Measurements from ENCODE around the gene VAV3. TPM values are rescaled to one million over a fixed set of nuclear protein-coding genes. Genes with fewer than 3 reads are reported as not detected.

VAV3 gene
- total RNA-seq, 1 donor from 2014 or later: 25.8 TPM

- no peak for TF ChIP-seq CTCF (IDR thresholded peaks at IDR 0.05; ENCODE audit: partially characterized antibody, unreplicated experiment)
- Mint-ChIP-seq H3K27ac (ENCODE audit: unreplicated experiment) (no peak overlapping the region), H3K9me3 (ENCODE audit: unreplicated experiment) (peaks cover 2% of the 10 kb centered on the region), H3K27me3 (ENCODE audit: unreplicated experiment) (no peaks in the 10 kb centered on the region), H3K4me3 (ENCODE audit: unreplicated experiment) (no peak overlapping the region), H3K36me3 (ENCODE audit: unreplicated experiment) (no peaks in the 10 kb centered on the region), H3K4me1 (ENCODE audit: low read depth, unreplicated experiment) (peaks cover 14% of the 10 kb centered on the region)
- DNase-seq: no peak
Measured at GRCh38 chr1:108000184-108000583, 35.2 kb upstream of the VAV3 start.

GRCh38 chr1:107997866-107998265 lies 32.9 kb upstream of the VAV3 start:
- Mint-ChIP-seq H3K27ac (ENCODE audit: unreplicated experiment) (no peak overlapping the region), H3K4me3 (ENCODE audit: unreplicated experiment) (no peak overlapping the region), H3K27me3 (ENCODE audit: unreplicated experiment) (no peaks in the 10 kb centered on the region), H3K4me1 (ENCODE audit: low read depth, unreplicated experiment) (peaks cover 6% of the 10 kb centered on the region), H3K9me3 (ENCODE audit: unreplicated experiment) (no peaks in the 10 kb centered on the region), H3K36me3 (ENCODE audit: unreplicated experiment) (no peaks in the 10 kb centered on the region)
- no peak for TF ChIP-seq CTCF (IDR thresholded peaks at IDR 0.05; ENCODE audit: partially characterized antibody, unreplicated experiment)
- DNase-seq: no peak

- Mint-ChIP-seq H3K4me1 (ENCODE audit: low read depth, unreplicated experiment) (no peaks in the 10 kb centered on the region), H3K36me3 (ENCODE audit: unreplicated experiment) (no peaks in the 10 kb centered on the region), H3K27ac (ENCODE audit: unreplicated experiment) (no peak overlapping the region), H3K4me3 (ENCODE audit: unreplicated experiment) (no peak overlapping the region), H3K9me3 (ENCODE audit: unreplicated experiment) (no peaks in the 10 kb centered on the region), H3K27me3 (ENCODE audit: unreplicated experiment) (peaks cover 3% of the 10 kb centered on the region)
- no peak for DNase-seq
- TF ChIP-seq CTCF (IDR thresholded peaks at IDR 0.05; ENCODE audit: partially characterized antibody, unreplicated experiment): no peak
Measured at GRCh38 chr1:107993920-107994319, 28.9 kb upstream of the VAV3 start.

GRCh38 chr1:107992347-107992746 lies 27.4 kb upstream of the VAV3 start:
- no peaks in the 10 kb centered on the region for H3K9me3 Mint-ChIP-seq (ENCODE audit: unreplicated experiment)
- TF ChIP-seq CTCF (IDR thresholded peaks at IDR 0.05; ENCODE audit: partially characterized antibody, unreplicated experiment): no peak
- H3K36me3 Mint-ChIP-seq (ENCODE audit: unreplicated experiment): no peaks in the 10 kb centered on the region
- DNase-seq: no peak
- H3K4me1 Mint-ChIP-seq (ENCODE audit: low read depth, unreplicated experiment): no peaks in the 10 kb centered on the region
- H3K4me3 Mint-ChIP-seq (ENCODE audit: unreplicated experiment): no peak overlapping the region
- H3K27ac Mint-ChIP-seq (ENCODE audit: unreplicated experiment): no peak overlapping the region
- H3K27me3 Mint-ChIP-seq (ENCODE audit: unreplicated experiment): peaks cover 3% of the 10 kb centered on the region

GRCh38 chr1:107991371-107992066 lies 26.5 kb upstream of the VAV3 start:
- DNase-seq: no peak
- Mint-ChIP-seq H3K4me3 (ENCODE audit: unreplicated experiment) (no peak overlapping the region), H3K9me3 (ENCODE audit: unreplicated experiment) (no peaks in the 10 kb centered on the region), H3K27ac (ENCODE audit: unreplicated experiment) (no peak overlapping the region), H3K4me1 (ENCODE audit: low read depth, unreplicated experiment) (no peaks in the 10 kb centered on the region), H3K27me3 (ENCODE audit: unreplicated experiment) (peaks cover 3% of the 10 kb centered on the region), H3K36me3 (ENCODE audit: unreplicated experiment) (no peaks in the 10 kb centered on the region)
- no peak for TF ChIP-seq CTCF (IDR thresholded peaks at IDR 0.05; ENCODE audit: partially characterized antibody, unreplicated experiment)
